Heart left ventricle (tissue), 13 donors: ENCODE measurements around the gene TINAGL1.

Experiments used
- CTCF ChIP-seq, 12 donors: fragments of 200-600 bp; sonication (generic) in 4 of 12; IDR thresholded peaks; one replicate each; pipeline versions ENCODE4 v1.5.0 to v1.8.0; 2018 to 2022; ENCODE audit warnings: antibody characterized with exemption in 12 of 12, mild to moderate bottlenecking in 5 of 12
- POLR2A ChIP-seq, 2 donors: fragments of 450-650 bp; IDR thresholded peaks; one replicate each; pipeline ENCODE4 v1.6.1; 2017; ENCODE audit warnings: antibody characterized with exemption in 2 of 2, mild to moderate bottlenecking in 2 of 2, moderate library complexity in 2 of 2
- donor health status: ischemic (EF 13 %, LVEDD 7.1; RV severe dilation, severe dysfunction).
- donor health status: DM: no; HTN: yes; CAD: no.
- donor health status: DM: no; HTN: no; CAD: no.
- donor health status: ischemic (EF 25% LVEDD 6.9; RV normal size, moderate dysfunction).
- donor health status: ischemic (EF 25% LVEDD 5.7; RV mildly dilated, moderate dysfunction).
- donor health status: ischemic (EF 35%, LVEDD 5.7; RV mildly dilated, moderate dysfunction).
- donor health status: nonischemic (EF 11% LVEDD 7.7; RV severe dilation, severe dysfunction).
- donor health status: DM: yes; HTN: yes; CAD: no.
- donor health status: PGD.
- donor health status: ischemic (EF 29% LVEDD 5.4; RV normal size, mild dysfunction).
- donor health status: nonischemic (EF 23%, LVEDD 6.1; RV moderate dilation, normal function).

- no peak for TF ChIP-seq CTCF (IDR thresholded peaks at IDR 0.05)
- TF ChIP-seq POLR2A (IDR thresholded peaks at IDR 0.05), result no peak
Measured at GRCh38 chr1:31581821-31582810, 5.8 kb downstream of the TINAGL1 start.
